ENCODE data around the gene SPINDOC.

Gene SPINDOC

GRCh38 chr11:63837027-63837688, 23.9 kb downstream of the SPINDOC start:
- H3K36me3 ChIP-seq = peaks cover 9% of the 10 kb centered on the region
- H3K27ac ChIP-seq = peak overlapping the region; percentile 99
- H3K27me3 ChIP-seq = no peaks in the 10 kb centered on the region
- H3K9me3 ChIP-seq = no peaks in the 10 kb centered on the region
- peak; percentile 90 for TF ChIP-seq CTCF (IDR thresholded peaks at IDR 0.05)
- peaks cover 38 to 43% of the 10 kb centered on the region in 2 experiments for H3K4me1 ChIP-seq (ENCODE audit: control insufficient read depth in 1 of 2, insufficient read depth in 1 of 2, low read depth in 1 of 2, low read length in 1 of 2)
- H3K4me3 ChIP-seq (ENCODE audit: low read depth in 1 of 2, low read length in 1 of 2) = peak overlapping the region; percentile 96 to 99

- peak overlapping the region; percentile 96 to 99 for H3K4me3 ChIP-seq (ENCODE audit: low read depth in 1 of 2, low read length in 1 of 2)
- H3K27ac ChIP-seq = peak overlapping the region; percentile 99
- no peaks in the 10 kb centered on the region for H3K27me3 ChIP-seq
- peaks cover 11% of the 10 kb centered on the region for H3K36me3 ChIP-seq
- no peak for TF ChIP-seq CTCF (IDR thresholded peaks at IDR 0.05)
- H3K4me1 ChIP-seq (ENCODE audit: control insufficient read depth in 1 of 2, insufficient read depth in 1 of 2, low read depth in 1 of 2, low read length in 1 of 2) = peaks cover 40 to 45% of the 10 kb centered on the region in 2 experiments
- no peaks in the 10 kb centered on the region for H3K9me3 ChIP-seq
Measured at GRCh38 chr11:63837739-63838138, 24.5 kb downstream of the SPINDOC start.

GRCh38 chr11:63838150-63838677, 25.0 kb downstream of the SPINDOC start:
- no peaks in the 10 kb centered on the region for H3K9me3 ChIP-seq
- H3K4me1 ChIP-seq (ENCODE audit: control insufficient read depth in 1 of 2, insufficient read depth in 1 of 2, low read depth in 1 of 2, low read length in 1 of 2) = peaks cover 45 to 50% of the 10 kb centered on the region in 2 experiments
- peak overlapping the region; percentile 96 to 99 for H3K4me3 ChIP-seq (ENCODE audit: low read depth in 1 of 2, low read length in 1 of 2)
- no peaks in the 10 kb centered on the region for H3K27me3 ChIP-seq
- TF ChIP-seq CTCF (IDR thresholded peaks at IDR 0.05) = no peak
- H3K36me3 ChIP-seq = peaks cover 13% of the 10 kb centered on the region
- peak overlapping the region; percentile 99 for H3K27ac ChIP-seq

- TF ChIP-seq CTCF (IDR thresholded peaks at IDR 0.05) = peak; percentile 62
Measured at GRCh38 chr11:63838678-63839507, 25.6 kb downstream of the SPINDOC start, which contains the start of gene MARK2. TSS of gene MARK2 (plus strand) at chr11:63839110. CDS start at chr11:63839507, 397 bp downstream.

GRCh38 chr11:63839508-63840355, 26.5 kb downstream of the SPINDOC start:
- TF ChIP-seq CTCF (IDR thresholded peaks at IDR 0.05) = no peak
- Histone ChIP-seq H3K36me3 (peaks cover 26% of the 10 kb centered on the region), H3K4me1 (ENCODE audit: control insufficient read depth in 1 of 2, insufficient read depth in 1 of 2, low read depth in 1 of 2, low read length in 1 of 2) (peaks cover 60 to 62% of the 10 kb centered on the region in 2 experiments), H3K4me3 (ENCODE audit: low read depth in 1 of 2, low read length in 1 of 2) (peak overlapping the region; percentile 96 to 99), H3K9me3 (no peaks in the 10 kb centered on the region), H3K27ac (peak overlapping the region; percentile 99), H3K27me3 (no peaks in the 10 kb centered on the region)

More at GRCh38 chr11:63838678-63839507, 25.6 kb downstream of the SPINDOC start, which contains the start of gene MARK2:
- H3K36me3 ChIP-seq = peaks cover 19% of the 10 kb centered on the region
- H3K27me3 ChIP-seq = no peaks in the 10 kb centered on the region
- peak within 1 kb of the TSS; percentile 96 to 99 for H3K4me3 ChIP-seq (ENCODE audit: low read depth in 1 of 2, low read length in 1 of 2)
- peaks cover 52 to 54% of the 10 kb centered on the region in 2 experiments for H3K4me1 ChIP-seq (ENCODE audit: control insufficient read depth in 1 of 2, insufficient read depth in 1 of 2, low read depth in 1 of 2, low read length in 1 of 2)
- peak within 1 kb of the TSS; percentile 99 for H3K27ac ChIP-seq
- H3K9me3 ChIP-seq = no peaks in the 10 kb centered on the region
